Panc1 (cell line): ENCODE measurements around the gene ERAL1. TPM values are rescaled to one million over a fixed set of nuclear protein-coding genes. Genes with fewer than 3 reads are reported as not detected.

Source experiments
- ATAC-seq: fragments of 200-7000 bp; cut with Tn5 transposase; 2 replicates; pipeline ENCODE4 v1.9.1; 2020; ENCODE audit warnings: mild to moderate bottlenecking, moderate library complexity
- BruUV-seq: library from RNA; stranded (reverse); fragments of 400-500 nt; replicated peaks from 2 replicates; lab custom pipeline; 2021; lab: Mats Ljungman, UMichigan
- CTCF ChIA-PET: fragments of 300-600 bp; sonication (Branson Sonifier 250); formaldehyde crosslinking; loops from one replicate; lab custom pipeline; 2022; ENCODE audit warnings: antibody characterized with exemption; lab: Charles Lee
- POLR2A ChIA-PET: fragments of 300-600 bp; sonication (Branson Sonifier 250); formaldehyde crosslinking; loops from one replicate; lab custom pipeline; 2022; ENCODE audit warnings: antibody characterized with exemption; lab: Charles Lee
- DNase-seq: peaks from one replicate; pipeline ENCODE4 v3.0.0-alpha.2; 2010; ENCODE audit warnings: low read depth, low spot score
- H3K27ac ChIP-seq: 2 replicates; pipeline ENCODE4 v1.5.1; 2011; ENCODE audit warnings: mild to moderate bottlenecking, low read length, inconsistent platforms
- H3K27me3 ChIP-seq: fragments of 200-500 bp; sonication (Bioruptor generic); 2 replicates; pipeline ENCODE4 v1.6.0; 2014; ENCODE audit warnings: low read length, inconsistent platforms; ENCODE audit not compliant: control insufficient read depth, insufficient read depth
- H3K36me3 ChIP-seq: fragments of 200-500 bp; sonication (Bioruptor generic); 2 replicates; pipeline ENCODE4 v1.5.1; 2014; ENCODE audit warnings: inconsistent platforms, mild to moderate bottlenecking, low read length, moderate library complexity; ENCODE audit not compliant: control insufficient read depth, insufficient read depth
- H3K4me1 ChIP-seq: 2 replicates; pipeline ENCODE4 v1.5.1; 2011; ENCODE audit warnings: inconsistent platforms, mild to moderate bottlenecking, low read length, moderate library complexity; ENCODE audit not compliant: control insufficient read depth, insufficient read depth
- H3K4me3 ChIP-seq, 2 experiments: 2 replicates each; pipeline ENCODE4 v1.5.1; 2011 to 2012; ENCODE audit warnings: low read depth in 2 of 2, low read length in 2 of 2, mild to moderate bottlenecking in 2 of 2, inconsistent platforms in 1 of 2, moderate library complexity in 1 of 2
- H3K9me3 ChIP-seq: fragments of 200-500 bp; sonication (Bioruptor generic); 2 replicates; pipeline ENCODE4 v1.5.1; 2014; ENCODE audit warnings: low read depth, mild to moderate bottlenecking, inconsistent platforms, low read length, moderate library complexity; ENCODE audit not compliant: control insufficient read depth, insufficient read depth
- CTCF ChIP-seq: fragments of 450-650 bp; IDR thresholded peaks from 2 replicates; pipeline ENCODE4 v1.5.1; 2017; ENCODE audit warnings: mild to moderate bottlenecking
- POLR2AphosphoS5 ChIP-seq: IDR thresholded peaks from 2 replicates; pipeline ENCODE4 v1.6.1; 2012; ENCODE audit warnings: mild to moderate bottlenecking, low read depth, low read length, moderate library complexity
- REST ChIP-seq, 2 experiments: IDR thresholded peaks; 2 replicates each; pipeline ENCODE4 v1.6.1; 2011 to 2012; ENCODE audit warnings: low read depth in 2 of 2, control low read depth in 1 of 2, low read length in 1 of 2, mild to moderate bottlenecking in 1 of 2, moderate library complexity in 1 of 2; ENCODE audit not compliant: insufficient read depth in 1 of 2
- SIN3A ChIP-seq: IDR thresholded peaks from 2 replicates; pipeline ENCODE4 v1.6.1; 2012; ENCODE audit warnings: low read depth, mild to moderate bottlenecking, low read length, moderate library complexity, borderline replicate concordance; ENCODE audit not compliant: insufficient read depth
- TCF7L2 ChIP-seq: IDR thresholded peaks from 2 replicates; pipeline ENCODE4 v1.6.1; 2011; ENCODE audit warnings: mild to moderate bottlenecking, low read depth, low read length, inconsistent platforms
- in situ Hi-C: cut with HindIII; loops from 2 replicates; pipeline ENCODE4 v1.10.0; 2016; ENCODE audit warnings: low sequenced_read_pairs, low pct_unique_long_range_greater_than_20kb
- intact Hi-C: fragments of 100-400 bp; cut with micrococcal nuclease; formaldehyde crosslinking; loops from one replicate; pipeline ENCODE4 v1.10.0; 2022; ENCODE audit not compliant: unreplicated experiment
- total RNA-seq: library from RNA; stranded (reverse); gene quantifications from one replicate; pipeline ENCODE4 v1.2.1, GENCODE V29; 2021; ENCODE audit not compliant: unreplicated experiment

ERAL1 gene
- total RNA-seq, 1 experiment from 2014 or later = 74.2 TPM

DNA sequence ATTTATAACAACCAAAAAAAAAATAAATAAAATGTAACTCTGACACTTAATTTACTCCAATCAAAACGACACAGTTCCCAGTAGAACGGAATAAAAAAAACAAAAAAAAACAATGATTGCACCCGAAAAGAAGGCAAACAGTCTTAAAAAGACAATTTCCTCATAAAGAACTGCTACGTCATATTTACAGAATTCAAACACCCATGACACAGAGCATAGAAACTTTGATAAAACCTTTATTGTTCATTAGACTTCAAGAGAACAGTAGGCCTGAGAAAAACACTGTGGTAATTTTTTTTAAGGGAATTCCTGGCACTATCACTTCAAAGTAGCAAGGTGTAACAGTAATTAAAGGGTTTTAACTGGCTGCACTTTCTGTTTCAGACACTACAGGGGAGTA is 38.3 kb upstream of the ERAL1 start:
- ATAC-seq (no peak), DNase-seq (no peak)
- intact Hi-C loops = no loop called here
- Histone ChIP-seq H3K9me3 (no peaks in the 10 kb centered on the region), H3K4me3 (no peak overlapping the region), H3K27me3 (no peaks in the 10 kb centered on the region), H3K4me1 (peaks cover 10% of the 10 kb centered on the region), H3K36me3 (peaks cover 2% of the 10 kb centered on the region; the same call in 1 of the 2 replicates), H3K27ac (peak overlapping the region; percentile 19; the same call in 1 of the 2 replicates)
- BruUV-seq = TSS peak; percentile 20
- in situ Hi-C loops = loop anchor here (10.0 kb wide), 1 partner anchor 52 kb away; no protein-coding TSS in a partner anchor
- ChIA-PET POLR2A (no interaction called here), CTCF (no interaction called here)
- no peak for TF ChIP-seq SIN3A
- no peak for TF ChIP-seq TCF7L2
- no peak for TF ChIP-seq CTCF
- no peak for TF ChIP-seq POLR2AphosphoS5
- no peak for TF ChIP-seq REST (IDR thresholded peaks at IDR 0.05; ENCODE audit: insufficient read depth in 1 of 2, low read depth in 2 of 2, low read length in 1 of 2)

DNA sequence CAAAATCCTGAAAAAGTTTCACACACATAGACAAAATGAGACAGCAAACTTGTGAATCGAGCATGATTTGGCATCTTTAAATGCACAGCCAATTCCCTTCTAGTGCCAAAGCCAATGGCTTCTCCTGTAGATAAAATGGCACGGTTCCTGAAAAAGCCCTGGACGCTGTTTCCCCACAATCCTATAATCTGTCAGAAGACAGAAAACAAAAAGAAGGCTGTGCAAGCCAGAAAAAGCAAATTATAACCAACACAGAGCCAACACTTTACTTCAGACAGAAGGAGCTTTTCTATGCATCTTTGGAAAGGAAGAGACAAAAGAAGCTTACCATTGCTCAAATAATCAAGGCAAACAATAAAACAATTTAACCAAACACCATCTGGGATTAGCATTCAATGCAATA is 36.0 kb upstream of the ERAL1 start:
- Histone ChIP-seq H3K27me3 (no peaks in the 10 kb centered on the region), H3K4me3 (no peak overlapping the region), H3K27ac (no peak overlapping the region), H3K9me3 (no peaks in the 10 kb centered on the region), H3K36me3 (no peaks in the 10 kb centered on the region), H3K4me1 (peaks cover 5% of the 10 kb centered on the region; the same call in 1 of the 2 replicates)
- ChIA-PET POLR2A (interaction anchor here (0.5 kb wide), 1 partner anchor 12 kb away, joined by 12 read pairs; no protein-coding TSS in a partner anchor), CTCF (no interaction called here)
- TF ChIP-seq TCF7L2 = no peak
- no peak for TF ChIP-seq REST (IDR thresholded peaks at IDR 0.05; ENCODE audit: insufficient read depth in 1 of 2, low read depth in 2 of 2, low read length in 1 of 2)
- TF ChIP-seq POLR2AphosphoS5 = no peak
- no peak for TF ChIP-seq CTCF
- TF ChIP-seq SIN3A = no peak
- ATAC-seq (no peak), DNase-seq (no peak)
- intact Hi-C loops (no loop called here), in situ Hi-C loops (loop anchor here (10.0 kb wide), 1 partner anchor 54 kb away; no protein-coding TSS in a partner anchor)
- BruUV-seq = TSS peak; percentile 39
